Activated CD4-positive, alpha-beta T cell treated with anti-CD3 and anti-CD28 coated beads, Interleukin-10, Interleukin-2, amounts not matched to agents 100 ng/mL and 50 ng/mL, durations not matched to agents 16 hours and 8 hours (primary cell): ENCODE results near the gene ACOT7.
A peak's percentile ranks its signal among the peaks of the same experiment; 100 is the strongest.

Source experiments
- DNase-seq: peaks from one replicate; pipeline ENCODE4 v3.0.0-alpha.2; 2020

The ACOT7 gene

DNA sequence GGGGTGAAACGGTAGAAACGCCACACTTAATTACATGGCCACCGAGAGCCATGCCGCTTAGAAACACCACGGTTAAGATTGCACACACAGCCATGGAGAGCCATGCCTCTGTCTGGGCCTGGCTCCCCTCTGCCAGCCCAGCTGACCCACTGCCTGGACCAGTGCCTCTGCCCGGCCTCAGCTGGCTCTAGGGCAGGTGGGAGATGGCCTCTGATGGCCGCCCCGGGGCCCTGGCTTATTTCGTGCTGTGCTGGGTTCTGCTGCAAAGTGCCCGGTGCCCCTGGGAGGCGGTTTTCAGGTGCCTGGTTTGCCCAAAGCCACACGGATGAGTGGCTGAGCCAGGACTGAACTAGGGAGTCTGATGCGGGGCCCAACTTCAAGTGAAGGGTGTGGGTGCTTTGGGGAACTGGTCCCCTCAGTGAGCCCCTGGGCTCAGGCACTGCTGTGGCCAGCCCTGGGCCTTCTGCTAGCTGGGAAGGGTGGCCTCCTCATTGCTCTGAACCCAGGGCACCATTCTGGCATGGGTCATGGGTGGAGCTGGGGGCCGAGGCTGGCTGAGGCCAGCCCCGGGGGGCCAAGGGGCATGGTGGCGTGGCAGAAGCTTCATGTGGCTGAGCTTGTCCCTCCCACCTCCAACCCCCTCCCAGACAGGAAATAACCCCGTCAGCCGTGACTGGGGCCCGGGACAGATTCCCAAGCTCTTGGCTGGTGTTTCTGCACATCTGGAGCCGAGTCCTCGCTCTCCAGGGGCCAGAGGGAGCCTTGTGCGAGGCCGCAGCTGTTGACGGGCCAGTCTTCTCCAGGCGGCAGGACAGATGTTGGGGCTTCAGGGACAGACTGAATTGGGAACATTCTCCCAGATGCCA is 130.8 kb downstream of the ACOT7 start:
- DNase-seq = no peak

DNA sequence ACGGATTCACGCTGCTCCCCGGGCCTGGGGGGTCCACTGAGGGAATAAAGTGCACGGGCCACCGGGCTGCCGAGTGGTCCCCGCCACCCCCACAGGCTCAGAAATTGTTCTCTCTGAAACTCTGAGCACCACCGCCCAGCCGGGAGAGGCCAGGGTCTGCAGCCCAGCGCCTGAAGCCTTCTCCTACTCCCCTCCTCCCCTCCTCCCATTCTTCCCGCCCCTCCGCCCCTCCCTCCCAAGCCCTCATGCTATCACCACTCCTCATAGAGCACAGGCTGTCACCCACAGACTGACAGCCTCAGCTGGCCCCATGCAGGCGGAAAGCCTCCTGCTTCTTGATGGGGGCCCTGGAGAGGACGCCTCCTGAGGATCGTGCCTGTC is 132.0 kb downstream of the ACOT7 start:
- no peak for DNase-seq

DNA sequence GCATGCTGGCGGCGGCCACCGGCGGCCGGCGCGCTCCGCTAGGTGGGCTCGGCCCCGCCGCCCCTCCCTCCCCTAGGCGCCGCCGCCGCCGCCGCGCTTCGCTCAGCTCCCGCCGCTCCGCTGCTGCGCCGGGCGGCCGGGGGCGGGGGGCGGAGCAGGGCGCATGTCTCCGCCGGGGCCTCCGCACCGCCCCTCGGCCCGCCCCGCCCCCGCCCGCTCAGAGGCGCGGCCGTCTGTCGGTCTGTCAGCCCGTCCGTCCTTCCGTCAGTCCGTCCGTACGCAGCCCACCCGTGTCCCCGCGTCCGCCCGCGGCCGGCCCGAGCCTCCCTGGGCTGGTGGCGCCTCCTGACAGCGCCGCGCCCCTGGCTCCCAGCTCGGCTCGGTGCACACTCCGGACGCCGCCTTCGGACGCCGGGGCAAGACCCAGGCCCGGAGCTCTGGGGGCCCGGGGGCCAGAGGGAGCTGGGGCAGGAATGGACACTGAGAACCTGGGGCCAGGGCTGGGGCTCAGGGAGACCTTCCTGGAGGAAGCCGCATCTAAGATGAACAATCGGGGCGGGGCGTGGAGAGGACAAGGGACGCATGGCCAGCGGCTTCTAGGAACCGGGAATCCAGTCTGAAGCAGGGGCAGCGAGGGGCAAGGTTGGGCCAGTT is 132.5 kb downstream of the ACOT7 start, which contains the start of gene GPR153:
Gene GPR153, minus strand, starts transcription at position 138 of the 654 bp plus-strand sequence. CDS start 6,193 bp downstream, outside the sequence.
- DNase-seq = peak; percentile 52

DNA sequence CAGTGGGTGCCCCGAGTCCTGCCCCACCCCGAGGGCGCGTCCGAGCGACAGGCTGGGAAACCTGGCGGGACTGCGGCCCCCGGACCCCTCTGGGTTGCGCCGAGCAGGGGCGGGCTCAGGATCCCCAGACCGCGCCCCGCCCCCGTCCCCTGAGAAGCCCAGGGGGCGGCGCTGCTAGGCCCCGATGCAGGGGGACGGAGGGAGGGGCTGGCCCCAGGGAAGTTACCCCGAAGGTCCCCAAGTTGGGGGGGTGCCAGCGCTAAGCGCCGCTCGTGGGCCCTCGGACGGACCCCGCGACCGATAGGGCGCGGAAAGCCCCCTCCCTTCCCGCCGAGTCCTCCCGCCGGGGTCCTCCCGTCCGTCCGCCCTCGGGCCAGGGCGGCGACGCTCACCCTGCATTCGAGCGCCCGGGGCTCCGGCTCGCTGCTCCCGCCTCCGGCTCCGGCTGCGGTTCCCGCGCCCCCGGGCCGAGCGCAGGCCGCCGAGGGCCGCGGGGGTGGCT is 133.1 kb downstream of the ACOT7 start:
- DNase-seq = no peak

DNA sequence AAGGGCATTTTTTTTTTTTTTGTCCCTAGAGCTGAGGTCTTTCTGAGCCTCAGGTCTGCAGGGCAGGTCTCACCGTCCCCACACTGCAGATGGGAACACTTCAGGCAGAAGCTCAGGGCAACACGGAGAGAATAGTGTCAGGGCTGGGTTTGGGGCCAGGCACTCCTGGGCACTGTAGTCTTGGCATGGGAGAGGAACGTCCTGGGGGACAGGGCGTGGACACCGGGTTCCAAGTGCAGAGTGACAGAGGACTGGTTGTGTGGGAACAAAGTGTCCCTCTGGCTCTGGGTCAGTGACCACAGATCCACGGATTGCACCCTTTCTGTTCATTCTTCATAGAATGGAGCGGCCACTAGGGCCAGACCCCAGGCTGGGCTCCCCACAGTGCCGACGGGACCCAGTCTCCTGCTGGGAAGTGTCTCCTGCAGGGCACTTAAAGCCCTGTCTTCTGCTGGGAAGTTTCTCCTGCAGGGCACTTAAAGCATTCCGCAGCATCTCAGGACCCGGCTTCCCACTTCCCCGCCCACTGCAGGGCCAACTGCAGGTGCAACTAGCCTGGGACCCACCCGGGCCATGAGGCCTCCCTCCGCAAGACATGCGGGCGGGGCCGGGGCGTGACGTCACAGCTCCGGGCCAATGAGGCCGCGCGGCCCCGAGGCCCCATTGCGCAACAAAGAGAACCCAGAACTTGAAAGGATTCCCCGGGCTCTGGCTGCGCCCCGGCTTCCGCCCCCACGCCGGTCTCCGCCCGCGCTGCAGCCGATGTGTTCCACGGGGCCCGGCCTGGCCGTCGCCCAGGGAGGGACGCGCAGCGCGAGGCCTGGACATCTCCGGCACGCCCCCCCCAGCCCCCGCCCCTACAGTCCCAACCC is 133.8 kb downstream of the ACOT7 start:
- peak; percentile 87 for DNase-seq

DNA sequence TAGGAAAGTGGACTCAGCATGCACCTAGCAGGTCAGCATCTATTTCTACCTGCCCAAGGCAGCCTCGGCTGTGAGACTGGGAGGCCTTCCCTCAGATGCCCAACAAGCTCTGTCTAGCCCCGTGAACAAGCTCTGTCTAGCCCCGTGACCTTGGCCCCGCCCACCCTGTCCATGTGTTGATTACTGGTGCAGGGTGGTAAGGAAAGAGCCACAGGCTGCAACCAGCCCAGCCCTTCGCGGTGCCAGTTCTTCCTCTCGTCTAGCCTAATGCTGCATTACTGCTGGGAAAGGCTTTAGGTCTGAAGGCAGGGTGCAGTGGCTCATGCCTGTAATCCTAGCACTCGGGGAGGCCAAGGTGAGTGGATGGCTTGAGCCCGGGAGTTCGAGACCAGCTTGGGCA is 134.9 kb downstream of the ACOT7 start:
- DNase-seq = no peak

DNA sequence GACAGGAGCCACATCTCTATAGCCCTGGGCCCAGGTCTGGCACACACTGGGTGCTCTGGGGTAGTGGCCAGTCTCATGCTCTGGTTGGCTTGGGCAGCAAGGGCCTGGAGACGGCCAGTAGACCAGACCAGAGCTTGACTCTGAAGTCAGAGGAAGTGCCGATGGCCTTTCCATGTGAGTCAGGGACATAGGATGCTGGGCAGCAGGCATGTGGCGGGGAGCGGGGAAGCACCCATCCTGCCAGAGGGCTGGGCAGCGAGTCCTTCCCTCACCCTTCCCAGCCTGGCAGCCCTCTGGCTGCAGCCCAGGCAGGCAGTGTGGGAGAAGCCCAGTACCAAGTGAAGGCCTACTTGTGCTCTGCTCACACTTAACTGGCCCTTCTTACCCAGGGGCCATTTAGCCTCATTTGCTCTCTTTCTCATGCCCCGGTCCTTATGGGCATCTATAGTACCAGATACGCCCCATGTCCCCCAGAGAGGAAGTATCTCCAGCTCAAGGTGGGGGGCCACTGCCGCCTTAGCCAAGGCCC is 136.0 kb downstream of the ACOT7 start:
- DNase-seq = no peak

DNA sequence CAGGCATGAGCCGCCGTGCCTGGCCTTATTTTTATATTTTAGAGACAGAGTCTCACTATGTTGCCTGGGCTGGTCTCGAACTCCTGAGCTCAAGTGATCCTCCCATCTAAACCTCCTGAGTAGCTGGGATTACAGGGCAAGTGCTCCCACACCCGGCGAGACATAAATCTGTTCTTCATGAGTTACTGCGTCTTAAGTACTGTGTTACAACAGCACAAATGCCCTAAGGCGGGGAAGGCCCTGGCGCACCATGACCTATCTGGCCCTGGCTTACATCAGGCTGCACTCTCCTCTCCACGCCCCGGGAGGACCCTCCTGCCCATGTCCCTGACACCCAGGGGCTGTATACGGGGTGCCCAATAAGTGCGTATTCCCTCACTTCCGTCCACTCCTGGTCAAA is 136.9 kb downstream of the ACOT7 start:
- DNase-seq = no peak

DNA sequence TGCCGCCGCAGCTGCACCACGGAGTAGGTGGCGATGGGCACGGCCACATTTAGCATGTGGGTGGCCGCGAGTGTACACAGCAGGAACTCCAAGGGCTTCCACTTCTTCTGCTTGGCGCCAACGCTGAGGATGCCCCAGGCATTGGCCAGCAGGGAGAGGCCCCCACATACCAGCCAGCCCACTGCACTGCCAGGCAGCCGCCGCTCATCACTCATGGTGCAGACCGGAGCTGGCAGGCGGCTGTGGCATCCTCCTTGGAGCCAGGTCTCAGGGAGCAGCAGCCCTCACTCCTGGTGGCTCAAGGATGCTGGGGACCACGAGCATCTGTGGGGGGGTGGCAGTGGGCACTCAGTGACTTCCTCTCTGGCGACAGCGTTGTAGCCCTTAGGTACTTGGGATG is 138.9 kb downstream of the ACOT7 start:
- no peak for DNase-seq

DNA sequence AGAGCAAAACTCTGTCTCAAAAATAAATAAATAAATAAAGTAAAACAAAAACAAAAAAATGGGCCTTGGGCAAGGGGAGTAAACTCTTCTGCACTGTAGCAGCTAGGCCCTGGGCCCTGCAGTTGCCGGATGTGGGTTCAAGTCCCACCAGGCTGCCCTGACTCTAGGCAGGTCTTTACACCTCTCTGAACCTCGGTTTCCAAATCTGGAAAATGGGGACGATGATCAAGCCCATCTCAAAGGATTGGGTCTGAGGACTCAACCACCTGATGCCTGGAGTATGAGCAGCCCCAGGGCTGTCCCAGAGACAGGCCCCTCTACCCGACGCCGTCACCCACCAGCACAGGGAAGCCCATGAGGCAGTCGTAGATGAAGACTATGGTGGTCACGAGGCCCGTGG is 140.2 kb downstream of the ACOT7 start:
- no peak for DNase-seq

DNA sequence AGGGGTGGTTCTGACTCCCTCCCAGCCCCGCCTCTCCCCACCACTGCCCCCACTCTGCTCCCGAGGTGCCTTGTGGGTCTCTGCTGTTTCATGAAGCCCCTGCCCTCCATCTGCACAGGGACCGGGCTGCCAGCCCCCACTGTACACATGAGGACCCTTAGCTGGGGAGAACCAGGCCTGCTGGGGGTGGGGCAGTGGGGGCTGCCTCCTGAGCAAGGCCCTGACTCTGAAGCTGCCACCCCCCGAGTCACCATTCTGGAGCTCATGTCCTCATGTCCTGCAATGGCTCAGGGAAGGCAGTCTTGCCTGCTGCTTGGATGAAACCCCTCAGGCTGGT is 141.2 kb downstream of the ACOT7 start:
- no peak for DNase-seq

DNA sequence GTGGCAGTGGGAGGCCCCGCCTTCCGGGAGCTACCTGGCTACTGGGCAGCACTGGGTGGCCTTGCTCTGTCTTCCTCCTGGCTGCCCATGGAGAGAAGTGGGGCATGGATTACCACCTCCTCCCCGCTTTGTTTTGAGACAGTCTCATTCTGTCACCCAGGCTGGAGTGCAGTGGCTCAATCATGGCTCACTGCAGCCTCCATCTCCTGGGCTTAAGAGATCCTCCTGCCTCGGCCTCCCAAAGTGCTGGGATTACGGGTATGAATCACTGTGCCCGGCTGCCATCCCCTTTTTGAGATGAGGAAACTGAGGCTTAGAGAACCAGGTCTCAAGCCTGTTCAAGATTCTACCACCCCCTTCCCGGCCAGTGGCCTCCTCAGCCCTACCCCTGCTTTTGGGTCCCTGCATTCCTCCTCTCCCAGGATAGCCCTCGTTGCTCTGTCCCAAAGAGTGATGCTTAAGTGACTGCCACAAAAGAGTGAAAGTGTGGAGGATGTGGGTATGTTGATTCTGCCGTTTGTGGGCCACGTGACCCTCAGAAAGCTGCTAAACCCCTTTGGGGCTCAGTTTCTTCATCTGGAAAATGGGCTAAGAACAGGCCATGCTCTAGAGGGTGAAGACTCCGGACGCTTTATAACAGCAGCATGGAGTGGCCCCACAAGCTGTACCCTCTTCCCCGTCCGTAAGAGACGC is 141.7 kb downstream of the ACOT7 start:
- DNase-seq = no peak

DNA sequence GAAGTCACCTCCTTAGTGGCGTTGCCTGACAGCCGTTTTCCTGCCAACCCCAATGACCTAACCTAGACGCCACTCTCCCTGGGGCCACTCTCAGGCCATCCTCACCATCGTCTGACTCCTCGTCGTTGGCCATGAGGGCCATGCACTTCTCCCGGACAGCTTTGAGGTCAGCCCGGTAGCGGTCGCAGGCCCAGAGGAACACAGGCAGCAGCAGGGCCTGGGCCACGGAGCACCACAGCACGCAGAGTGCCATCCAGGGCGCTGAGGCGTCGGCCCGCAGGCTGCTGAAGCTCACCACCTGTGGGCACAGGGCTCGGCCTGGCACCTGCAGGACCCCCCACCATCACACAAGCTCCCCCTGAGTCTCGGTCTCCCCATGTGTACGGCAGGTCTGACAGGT is 142.3 kb downstream of the ACOT7 start:
- no peak for DNase-seq

DNA sequence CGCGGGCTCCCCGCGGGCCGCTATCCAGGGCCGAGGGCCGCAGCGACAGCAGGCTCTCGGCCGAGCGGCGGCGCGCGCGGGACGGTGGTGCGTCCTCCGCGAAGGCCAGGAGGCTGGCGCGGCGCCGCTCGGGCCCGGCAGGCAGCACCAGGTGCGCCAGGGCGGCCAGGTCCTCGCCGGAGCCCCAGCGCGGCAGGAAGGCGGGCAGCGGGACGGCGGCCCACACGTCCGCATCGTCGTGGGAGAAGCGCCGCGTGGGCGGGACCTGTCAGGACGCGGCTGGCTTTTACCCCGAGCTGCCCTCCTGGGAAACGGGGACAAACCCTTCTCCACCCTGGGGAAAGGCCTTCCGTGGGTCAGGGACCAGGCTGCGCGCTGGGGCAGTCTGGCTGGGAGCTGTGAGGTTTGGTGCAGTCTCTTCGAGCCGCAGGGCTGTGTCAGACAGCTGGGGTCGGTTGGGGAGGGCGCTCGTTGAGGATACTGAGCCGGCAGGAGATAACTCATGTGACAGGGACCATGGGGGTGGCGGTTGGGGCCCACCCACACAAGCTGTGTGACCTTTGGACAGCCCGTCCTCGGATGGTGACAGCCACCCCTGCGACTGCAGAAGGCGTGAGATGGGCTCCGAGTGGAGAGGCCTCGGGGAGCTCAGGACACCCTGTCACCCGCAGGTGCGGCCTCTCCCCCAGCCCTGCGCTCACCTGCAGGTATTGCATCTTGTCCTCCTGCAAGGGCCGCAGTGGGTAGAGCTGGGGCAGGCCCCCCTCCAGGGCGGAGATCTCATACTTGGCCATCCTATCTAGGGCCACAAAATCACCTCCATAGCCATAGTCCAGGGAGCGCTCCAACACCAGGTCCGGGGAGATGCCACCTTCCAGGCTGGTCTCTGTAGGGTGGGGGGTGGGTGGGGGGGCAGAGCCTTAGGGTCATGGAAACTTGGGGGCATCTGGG is 143.6 kb downstream of the ACOT7 start:
- no peak for DNase-seq

DNA sequence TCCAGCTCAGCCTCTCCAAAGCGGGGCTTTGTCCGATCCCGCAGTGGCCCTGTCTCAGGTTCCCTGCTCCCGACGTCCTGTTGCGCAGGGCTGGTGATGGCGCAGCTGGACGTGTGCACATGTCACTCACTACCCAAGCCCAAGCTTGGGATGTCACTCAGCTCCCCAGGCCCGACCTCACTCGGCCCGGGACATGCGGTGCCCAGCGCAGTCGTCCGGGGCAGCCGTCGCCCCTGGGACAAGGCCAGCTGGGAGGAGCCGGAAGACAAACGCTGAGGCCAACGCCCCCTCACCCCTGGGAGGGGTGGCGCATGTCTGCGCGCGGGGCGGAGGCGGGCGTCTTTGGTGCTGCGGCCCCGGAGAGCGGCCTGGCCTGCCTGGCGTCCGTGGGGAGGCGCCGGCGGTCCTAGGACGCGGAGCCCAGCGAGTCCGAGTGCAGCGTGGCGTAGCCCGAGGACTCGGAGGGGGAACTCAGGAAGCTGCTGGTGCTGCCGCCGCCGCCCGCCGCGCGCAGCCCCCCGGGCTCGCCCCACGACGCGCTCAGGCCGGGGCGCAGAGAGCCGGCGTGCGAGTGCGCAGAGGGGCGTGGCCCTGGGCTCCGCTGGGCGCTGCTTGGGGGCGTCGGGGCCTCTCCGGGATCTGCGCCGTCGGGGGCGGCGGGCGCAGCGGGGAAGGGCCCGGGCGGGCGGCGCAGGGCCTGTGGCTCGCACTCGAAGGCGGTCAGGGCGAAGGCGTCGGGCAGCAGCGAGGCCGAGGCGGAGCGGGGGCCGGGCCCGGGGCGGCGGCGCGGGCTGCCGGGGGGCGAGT is 144.4 kb downstream of the ACOT7 start:
- no peak for DNase-seq

DNA sequence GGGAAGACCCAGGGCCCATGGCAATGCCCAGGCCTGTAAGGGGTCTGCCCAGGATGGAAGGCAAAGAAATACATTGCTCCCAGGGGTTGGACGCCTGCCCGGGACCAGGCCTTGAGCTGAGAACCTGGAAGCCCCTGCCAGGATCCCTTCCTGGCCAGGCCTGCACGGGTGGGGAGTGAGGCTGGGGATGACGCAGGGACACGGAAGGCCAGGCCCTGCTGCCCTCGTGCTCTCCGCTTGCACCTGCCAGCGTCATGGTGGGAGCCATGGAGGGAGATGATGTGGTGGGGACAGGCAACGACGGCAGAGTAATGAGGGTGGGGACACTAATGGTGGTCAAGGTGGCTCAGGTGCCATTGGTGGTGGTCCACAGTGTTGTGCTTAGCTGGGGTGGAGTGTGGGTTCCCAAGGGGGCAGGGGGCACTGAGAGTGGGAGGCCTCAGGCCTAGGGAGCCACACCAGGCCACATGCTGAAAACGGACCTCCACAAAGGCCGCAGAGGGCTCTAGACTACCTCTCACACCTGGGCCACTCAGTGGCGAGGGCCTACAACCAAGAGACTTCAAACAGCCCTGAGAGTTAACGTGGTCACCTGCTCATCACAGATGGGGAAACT is 145.3 kb downstream of the ACOT7 start:
- no peak for DNase-seq

DNA sequence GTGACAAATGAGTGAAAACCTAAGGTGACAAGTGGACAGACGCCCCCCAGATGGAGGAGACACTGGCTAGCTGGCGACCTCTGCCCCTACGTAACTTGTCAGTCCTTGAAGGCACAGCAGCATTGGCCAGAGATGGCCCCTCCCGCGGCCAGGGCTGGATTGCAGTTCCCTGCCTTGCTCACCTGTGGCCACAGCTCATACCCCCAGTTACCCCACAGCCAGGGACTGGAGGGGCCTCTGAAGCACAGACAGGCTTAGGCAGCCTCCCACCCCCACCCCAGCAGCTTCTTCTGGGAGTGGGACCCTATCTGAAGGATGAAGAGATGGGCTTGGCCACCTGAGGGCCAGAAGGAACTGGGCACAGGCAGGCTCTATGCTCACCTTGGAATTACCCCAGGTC is 145.9 kb downstream of the ACOT7 start:
- no peak for DNase-seq

DNA sequence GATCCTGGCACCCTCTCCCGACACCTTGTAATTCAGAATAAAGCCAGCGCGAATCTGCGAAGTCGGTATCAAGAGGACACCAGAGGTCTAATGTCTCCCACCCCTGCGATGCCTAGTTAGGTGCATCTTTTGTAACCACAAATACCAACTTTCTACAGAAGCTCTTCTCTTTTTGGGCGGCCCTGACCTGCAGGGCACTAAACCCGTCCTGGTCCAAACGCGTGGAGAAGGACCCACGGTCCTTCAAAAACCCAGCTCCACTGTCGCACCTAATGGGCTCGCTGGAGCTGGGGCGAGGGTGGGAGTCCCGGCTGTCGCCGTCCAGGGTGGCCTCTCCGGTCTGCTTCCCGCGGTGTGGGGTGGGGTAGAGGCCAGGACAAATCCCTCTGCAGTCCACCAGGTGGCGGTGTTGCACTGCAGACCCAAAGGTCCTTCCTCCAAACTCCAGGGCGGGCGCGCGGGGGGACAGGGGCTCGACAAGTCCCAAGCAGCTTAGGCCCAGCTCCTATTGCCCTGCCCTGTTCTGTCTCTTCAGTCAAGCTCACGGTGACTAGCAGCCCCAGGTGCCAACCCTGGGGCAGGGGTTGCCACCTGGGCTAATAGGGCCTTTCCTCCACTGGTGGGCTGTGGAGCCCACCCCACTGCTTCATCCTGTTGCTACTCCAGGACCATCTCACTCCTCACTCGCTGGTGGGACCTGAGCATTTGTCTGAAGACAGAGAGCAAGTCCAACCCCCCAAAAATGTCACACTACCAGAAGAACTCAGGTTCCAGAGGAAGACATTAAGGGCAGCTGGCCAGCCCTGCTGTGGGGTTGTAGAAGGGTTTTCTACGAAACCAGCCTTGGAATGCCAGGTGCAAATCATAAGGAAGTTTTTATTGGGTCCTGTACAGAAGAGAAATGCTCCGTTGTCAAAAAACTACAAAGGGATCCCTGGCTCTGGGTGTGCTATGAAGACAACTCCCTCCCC is 146.8 kb downstream of the ACOT7 start:
- DNase-seq = peak; percentile 84
